Heart right ventricle (tissue), 16 donors: ENCODE data around the gene PHEX. TPM values are rescaled to one million over a fixed set of nuclear protein-coding genes. Genes with fewer than 3 reads are reported as not detected.

Experiments used
- ATAC-seq, 8 donors: fragments of 200-7000 bp; cut with Tn5 transposase; one replicate each; pipeline ENCODE4 v1.9.1; 2020; ENCODE audit warnings: mild to moderate bottlenecking in 8 of 8, moderate library complexity in 8 of 8, moderate number of reproducible peaks in 1 of 8
- DNase-seq, 2 donors: peaks; one replicate each; pipeline ENCODE4 v3.0.0-alpha.2; 2020
- H3K27ac ChIP-seq, 10 donors: fragments of 200-600 bp; sonication (generic) in 2 of 10; one replicate each; pipeline versions ENCODE4 v1.5.0 to v1.8.0; 2020 to 2022; ENCODE audit warnings: mild to moderate bottlenecking in 3 of 10
- H3K27me3 ChIP-seq, 7 donors: fragments of 200-600 bp; one replicate each; pipeline ENCODE4 v1.8.0; 2021 to 2022; ENCODE audit warnings: mild to moderate bottlenecking in 2 of 7
- H3K36me3 ChIP-seq, 9 donors: fragments of 200-600 bp; sonication (generic) in 1 of 9; one replicate each; pipeline versions ENCODE4 v1.5.0 to v1.8.0; 2020 to 2022; ENCODE audit warnings: mild to moderate bottlenecking in 2 of 9
- H3K4me1 ChIP-seq, 9 donors: fragments of 200-600 bp; sonication (generic) in 1 of 9; one replicate each; pipeline versions ENCODE4 v1.5.0 to v1.8.0; 2020 to 2022; ENCODE audit warnings: mild to moderate bottlenecking in 4 of 9
- H3K4me3 ChIP-seq, 10 donors: fragments of 200-600 bp; sonication (generic) in 2 of 10; one replicate each; pipeline versions ENCODE4 v1.5.0 to v1.8.0; 2020 to 2022; ENCODE audit warnings: mild to moderate bottlenecking in 7 of 10, moderate library complexity in 2 of 10
- H3K9me3 ChIP-seq, 11 donors: fragments of 200-600 bp in 10 of 11; sonication (generic) in 2 of 11; one replicate each; pipeline versions ENCODE4 v1.5.0 to v1.8.0; 2013 to 2022; ENCODE audit warnings: mild to moderate bottlenecking in 2 of 11, control low read depth in 1 of 11, moderate library complexity in 1 of 11
- WGBS, 2 donors: extraction: QIAGEN DNeasy Blood & Tissue Kit; methylation state at CpG; one replicate each; pipeline ENCODE4 v1.1.7; 2013; ENCODE audit warnings: inconsistent platforms in 1 of 2; 5-methylcytosine and 5-hydroxymethylcytosine counted together
- intact Hi-C, 10 donors: fragments of 100-400 bp; cut with DNase I; formaldehyde crosslinking; loops; one replicate each; pipeline versions ENCODE4 v1.11.1 to v1.14.2; 2022
- long read RNA-seq, 3 donors: library from polyadenylated mRNA; unstranded; transcript quantifications; one replicate each; pipeline ENCODE4 v2.0.0, GENCODE V29; 2020 to 2021
- polyA plus RNA-seq, 2 donors: library from polyadenylated mRNA; stranded (reverse); fragments of 200-250 nt; gene quantifications; one replicate each; pipeline ENCODE4 v1.2.3, GENCODE V29; 2013
- total RNA-seq, 10 donors: library from RNA; stranded (reverse); fragmentation: NEBNext Ultra II Directional in 3 of 10; extraction: Animal tissue kit (Norgen Biotek cat#: 25700) in 3 of 10; gene quantifications; one replicate each; pipeline versions ENCODE4 v1.2.1 to v1.2.4, GENCODE V29; 2021 to 2023
- TF ChIP-seq, protein P1 (sequence below), 9 donors: fragments of 200-600 bp; sonication (generic) in 2 of 9; IDR thresholded peaks; one replicate each; pipeline versions ENCODE4 v1.5.0 to v1.8.0; 2021 to 2022; ENCODE audit warnings: antibody characterized with exemption in 9 of 9, mild to moderate bottlenecking in 5 of 9, moderate library complexity in 1 of 9
- donor health status: Arrhythmogenic right ventricular cardiomyopathy.
- donor health status: ischemic (EF 13 %, LVEDD 7.1; RV severe dilation, severe dysfunction).
- donor health status: healthy with polysubstance abuse.
- donor health status: DM: no; HTN: yes; CAD: no.
- donor health status: DM: no; HTN: no; CAD: no.
- donor health status: ischemic (EF 25% LVEDD 6.9; RV normal size, moderate dysfunction).
- donor health status: ischemic (EF 25% LVEDD 5.7; RV mildly dilated, moderate dysfunction).
- donor health status: healthy.
- donor health status: DM: yes; HTN: yes; CAD: no.
- donor health status: Ischemic cardiomyopathy.
- donor health status: ischemic (EF 35%, LVEDD 5.7; RV mildly dilated, moderate dysfunction).
- donor health status: nonischemic (EF 11% LVEDD 7.7; RV severe dilation, severe dysfunction).
- donor health status: DM: yes; HTN: yes; CAD: no.
- donor health status: PGD.
- donor health status: ischemic (EF 29% LVEDD 5.4; RV normal size, mild dysfunction).
- donor health status: nonischemic (EF 23%, LVEDD 6.1; RV moderate dilation, normal function).

The PHEX gene
- total RNA-seq (under 1 TPM in 8 of 10 donors, not detected in 2; 0.07 to 0.36 (median 0.21) TPM), polyA plus RNA-seq (under 1 TPM in 1 of 2 donors, not detected in 1; 0.01 TPM)
- long read RNA-seq, donor 1: 0 reads
- long read RNA-seq, donor 2: 0 reads
- long read RNA-seq, donor 3: 0 reads

- no peak for ATAC-seq
Measured at GRCh38 chrX:22032084-22032483, at the start of gene PHEX. TSS of gene PHEX (plus strand) at chrX:22032325. CDS start at chrX:22033006, 681 bp downstream.

GRCh38 chrX:21985332-21985777, 46.8 kb upstream of the PHEX start:
- H3K27me3 ChIP-seq: peaks cover 0 to 22% (median 0%) of the 10 kb centered on the region in 7 donors
- H3K4me3 ChIP-seq: no peak overlapping the region
- no peaks in the 10 kb centered on the region for H3K9me3 ChIP-seq
- TF ChIP-seq, protein P1, sequence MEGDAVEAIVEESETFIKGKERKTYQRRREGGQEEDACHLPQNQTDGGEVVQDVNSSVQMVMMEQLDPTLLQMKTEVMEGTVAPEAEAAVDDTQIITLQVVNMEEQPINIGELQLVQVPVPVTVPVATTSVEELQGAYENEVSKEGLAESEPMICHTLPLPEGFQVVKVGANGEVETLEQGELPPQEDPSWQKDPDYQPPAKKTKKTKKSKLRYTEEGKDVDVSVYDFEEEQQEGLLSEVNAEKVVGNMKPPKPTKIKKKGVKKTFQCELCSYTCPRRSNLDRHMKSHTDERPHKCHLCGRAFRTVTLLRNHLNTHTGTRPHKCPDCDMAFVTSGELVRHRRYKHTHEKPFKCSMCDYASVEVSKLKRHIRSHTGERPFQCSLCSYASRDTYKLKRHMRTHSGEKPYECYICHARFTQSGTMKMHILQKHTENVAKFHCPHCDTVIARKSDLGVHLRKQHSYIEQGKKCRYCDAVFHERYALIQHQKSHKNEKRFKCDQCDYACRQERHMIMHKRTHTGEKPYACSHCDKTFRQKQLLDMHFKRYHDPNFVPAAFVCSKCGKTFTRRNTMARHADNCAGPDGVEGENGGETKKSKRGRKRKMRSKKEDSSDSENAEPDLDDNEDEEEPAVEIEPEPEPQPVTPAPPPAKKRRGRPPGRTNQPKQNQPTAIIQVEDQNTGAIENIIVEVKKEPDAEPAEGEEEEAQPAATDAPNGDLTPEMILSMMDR (IDR thresholded peaks at IDR 0.05): peak; percentile 59 to 90 (median 82)
- no peaks in the 10 kb centered on the region for H3K4me1 ChIP-seq
- intact Hi-C loops: loop anchor here in 5 of 10 donors (10.0 kb wide), 3 partner anchors 209 to 1629 kb away; no protein-coding TSS in a partner anchor
- peak; percentile 73 to 89 (median 79) for ATAC-seq
- H3K36me3 ChIP-seq: peaks cover 0 to 42% (median 0%) of the 10 kb centered on the region in 9 donors
- peak; percentile 17 to 50 for DNase-seq
- H3K27ac ChIP-seq: no peak overlapping the region
- 2 to 12% methylated on average over 3 of the region's 3 CpGs for WGBS, 2 donors

More at GRCh38 chrX:22032084-22032483, at the start of gene PHEX:
- Histone ChIP-seq H3K4me1 (no peaks in the 10 kb centered on the region), H3K27ac (no peak within 1 kb of the TSS), H3K27me3 (peaks cover 0 to under 1% (median 0%) of the 10 kb centered on the region in 7 donors), H3K4me3 (no peak within 1 kb of the TSS), H3K9me3 (no peaks in the 10 kb centered on the region), H3K36me3 (no peaks in the 10 kb centered on the region)
- intact Hi-C loops: no loop called here
- TF ChIP-seq, protein P1 (IDR thresholded peaks at IDR 0.05): no peak
- WGBS, 2 donors: 48 to 69% methylated on average over 1 of the region's 1 CpG
- DNase-seq: no peak

DNA sequence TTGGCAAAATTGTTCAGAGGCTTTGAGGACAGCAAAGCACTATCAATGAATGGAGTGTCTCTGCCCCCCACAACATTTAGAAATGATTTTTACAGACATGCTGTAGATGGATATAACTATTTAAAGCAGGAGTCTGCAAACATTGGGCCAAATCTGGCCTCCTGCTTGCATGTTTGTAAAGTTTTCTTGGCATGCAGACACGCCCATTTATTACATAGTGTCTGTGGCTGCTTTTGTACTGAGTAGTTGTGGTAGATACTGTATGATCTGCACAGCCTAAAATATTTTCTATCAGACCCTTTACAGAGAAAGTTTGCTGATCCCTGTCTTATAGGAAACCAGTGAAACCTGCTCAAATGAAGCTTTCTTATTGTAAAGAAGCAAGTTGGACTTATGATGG, 45.5 kb upstream of the PHEX start:
- Histone ChIP-seq H3K9me3 (no peaks in the 10 kb centered on the region), H3K4me3 (no peak overlapping the region), H3K27ac (no peak overlapping the region), H3K36me3 (peaks cover 0 to 38% (median 0%) of the 10 kb centered on the region in 9 donors), H3K27me3 (peaks cover 0 to 15% (median 0%) of the 10 kb centered on the region in 7 donors), H3K4me1 (no peaks in the 10 kb centered on the region)
- WGBS, 2 donors: 54 to 63% methylated on average over 1 of the region's 1 CpG
- TF ChIP-seq, protein P1 (IDR thresholded peaks at IDR 0.05): no peak
- ATAC-seq: no peak
- no peak for DNase-seq
- intact Hi-C loops: loop anchor here in 5 of 10 donors (10.0 kb wide), 3 partner anchors 208 to 1628 kb away; no protein-coding TSS in a partner anchor

DNA sequence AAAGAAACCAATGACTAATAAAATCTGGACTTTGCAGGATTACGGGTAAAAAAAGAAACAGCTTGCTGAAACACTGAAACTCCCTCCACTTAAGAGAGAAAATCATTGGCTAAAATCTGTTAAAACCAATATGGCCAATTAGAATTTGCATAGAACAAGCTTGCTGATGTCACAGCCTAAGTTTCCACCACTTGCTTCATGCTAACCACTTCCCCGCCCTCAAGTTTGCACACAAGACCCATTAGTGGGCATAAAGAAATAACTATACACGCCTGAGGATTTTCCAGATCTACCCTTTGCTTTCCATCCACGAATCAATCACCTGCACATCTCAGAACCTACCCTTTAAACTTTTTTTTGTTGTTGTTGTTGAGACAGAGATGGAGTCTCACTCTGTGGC, 42.7 kb upstream of the PHEX start:
- TF ChIP-seq, protein P1 (IDR thresholded peaks at IDR 0.05): no peak
- Histone ChIP-seq H3K27ac (peak overlapping the region in 1 of 10 donors; percentile 17), H3K36me3 (peaks cover 0 to 54% (median 0%) of the 10 kb centered on the region in 9 donors), H3K4me3 (no peak overlapping the region), H3K4me1 (peaks cover 0 to 13% (median 0%) of the 10 kb centered on the region in 9 donors), H3K27me3 (peaks cover 0 to 4% (median 0%) of the 10 kb centered on the region in 7 donors), H3K9me3 (no peaks in the 10 kb centered on the region)
- 93 to 97% methylated on average over 4 of the region's 4 CpGs for WGBS, 2 donors
- intact Hi-C loops: loop anchor here in 5 of 10 donors (10.0 kb wide), 3 partner anchors 205 to 1625 kb away; no protein-coding TSS in a partner anchor
- DNase-seq: no peak
- ATAC-seq: no peak
